ENCODE data around the gene CNIH4.

DNA sequence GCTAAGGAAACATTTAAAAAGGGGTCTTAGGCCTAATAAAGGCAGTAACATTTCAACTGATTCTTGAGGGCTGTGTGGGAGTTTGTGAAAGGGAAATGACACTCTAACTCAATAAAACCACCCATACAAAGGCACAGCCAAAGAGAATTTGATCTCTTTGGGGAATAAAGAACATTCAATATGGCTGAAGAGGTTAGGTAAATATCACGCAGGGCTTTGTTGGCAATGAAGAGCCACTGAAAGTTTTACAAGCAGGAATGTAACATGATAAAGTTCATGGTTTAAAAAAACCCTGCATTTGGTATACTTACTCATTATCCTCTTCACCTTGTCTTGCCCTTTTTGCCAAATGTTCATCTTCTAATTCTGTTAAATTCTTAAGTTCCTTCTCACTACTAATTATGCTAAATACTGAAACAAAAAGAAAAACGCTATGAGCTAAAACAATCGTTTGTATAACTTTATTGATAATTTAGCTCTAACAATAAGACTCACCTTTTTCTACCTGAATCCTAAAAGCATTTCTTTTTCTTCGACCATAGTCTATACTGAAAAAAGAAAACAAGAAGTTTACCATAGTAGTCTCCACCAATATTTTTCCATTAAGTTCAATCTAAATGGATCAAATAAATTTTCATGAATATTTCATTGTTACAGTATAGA, 39.2 kb upstream of the CNIH4 start:
- TF ChIP-seq EZH2 (IDR thresholded peaks at IDR 0.05; ENCODE audit: borderline replicate concordance, insufficient read depth, low read length, poor library complexity, severe bottlenecking) (no peak), POLR2AphosphoS5 (IDR thresholded peaks at IDR 0.05) (no peak), RAD21 (conservative IDR thresholded peaks at IDR 0.05) (no peak), EP300 (conservative IDR thresholded peaks at IDR 0.05; ENCODE audit: poor library complexity, severe bottlenecking) (no peak)
